ENCODE data around the gene PRKAG2.
A peak's percentile ranks its signal among the peaks of the same experiment; 100 is the strongest.

The PRKAG2 gene

GRCh38 chr7:151744051-151744580 lies 132.8 kb downstream of the PRKAG2 start:
- no peak for DNase-seq (ENCODE audit: low read depth)

GRCh38 chr7:151743481-151743983 lies 133.4 kb downstream of the PRKAG2 start:
- no peak for DNase-seq (ENCODE audit: low read depth)

- no peak for DNase-seq (ENCODE audit: low read depth)
Observed at GRCh38 chr7:151742713-151743480, 134.0 kb downstream of the PRKAG2 start.

GRCh38 chr7:151741585-151741984 lies 135.3 kb downstream of the PRKAG2 start:
- no peak for DNase-seq (ENCODE audit: low read depth)

- DNase-seq (ENCODE audit: low read depth) = no peak
Observed at GRCh38 chr7:151740081-151740851, 136.6 kb downstream of the PRKAG2 start.

- no peak for DNase-seq (ENCODE audit: low read depth)
Observed at GRCh38 chr7:151738925-151739324, 138.0 kb downstream of the PRKAG2 start.

- no peak for DNase-seq (ENCODE audit: low read depth)
Observed at GRCh38 chr7:151736403-151736909, 140.5 kb downstream of the PRKAG2 start.

- no peak for DNase-seq (ENCODE audit: low read depth)
Observed at GRCh38 chr7:151735851-151736402, 141.0 kb downstream of the PRKAG2 start.

GRCh38 chr7:151735186-151735850 lies 141.6 kb downstream of the PRKAG2 start:
- DNase-seq (ENCODE audit: low read depth) = no peak

GRCh38 chr7:151732834-151733592 lies 143.9 kb downstream of the PRKAG2 start:
- DNase-seq (ENCODE audit: low read depth) = no peak

- no peak for DNase-seq (ENCODE audit: low read depth)
Observed at GRCh38 chr7:151732292-151732691, 144.6 kb downstream of the PRKAG2 start.

- no peak for DNase-seq (ENCODE audit: low read depth)
Observed at GRCh38 chr7:151731022-151731441, 145.9 kb downstream of the PRKAG2 start.

GRCh38 chr7:151730591-151730990 lies 146.3 kb downstream of the PRKAG2 start:
- DNase-seq (ENCODE audit: low read depth) = no peak

- DNase-seq (ENCODE audit: low read depth) = no peak
Observed at GRCh38 chr7:151729521-151729921, 147.4 kb downstream of the PRKAG2 start.

GRCh38 chr7:151728746-151729145 lies 148.2 kb downstream of the PRKAG2 start:
- DNase-seq (ENCODE audit: low read depth) = no peak

GRCh38 chr7:151728286-151728660 lies 148.6 kb downstream of the PRKAG2 start:
- no peak for DNase-seq (ENCODE audit: low read depth)

GRCh38 chr7:151727579-151728285 lies 149.2 kb downstream of the PRKAG2 start:
- peak; percentile 20 for DNase-seq (ENCODE audit: low read depth)

- DNase-seq (ENCODE audit: low read depth) = no peak
Observed at GRCh38 chr7:151726652-151727578, 150.0 kb downstream of the PRKAG2 start.
